GM10266 (cell line): ENCODE data around the gene MYO7B.

ENCODE experiments used
- DNase-seq: peaks from one replicate; pipeline ENCODE4 v3.0.0; 2012; ENCODE audit errors: extremely low spot score
- TF ChIP-seq, protein P1 (sequence below): IDR thresholded peaks from 2 replicates; pipeline ENCODE4 v1.5.1; 2012; ENCODE audit warnings: mild to moderate bottlenecking, low read depth; ENCODE audit not compliant: control insufficient read depth, insufficient read depth; ENCODE audit errors: missing control alignments

The MYO7B gene

DNA sequence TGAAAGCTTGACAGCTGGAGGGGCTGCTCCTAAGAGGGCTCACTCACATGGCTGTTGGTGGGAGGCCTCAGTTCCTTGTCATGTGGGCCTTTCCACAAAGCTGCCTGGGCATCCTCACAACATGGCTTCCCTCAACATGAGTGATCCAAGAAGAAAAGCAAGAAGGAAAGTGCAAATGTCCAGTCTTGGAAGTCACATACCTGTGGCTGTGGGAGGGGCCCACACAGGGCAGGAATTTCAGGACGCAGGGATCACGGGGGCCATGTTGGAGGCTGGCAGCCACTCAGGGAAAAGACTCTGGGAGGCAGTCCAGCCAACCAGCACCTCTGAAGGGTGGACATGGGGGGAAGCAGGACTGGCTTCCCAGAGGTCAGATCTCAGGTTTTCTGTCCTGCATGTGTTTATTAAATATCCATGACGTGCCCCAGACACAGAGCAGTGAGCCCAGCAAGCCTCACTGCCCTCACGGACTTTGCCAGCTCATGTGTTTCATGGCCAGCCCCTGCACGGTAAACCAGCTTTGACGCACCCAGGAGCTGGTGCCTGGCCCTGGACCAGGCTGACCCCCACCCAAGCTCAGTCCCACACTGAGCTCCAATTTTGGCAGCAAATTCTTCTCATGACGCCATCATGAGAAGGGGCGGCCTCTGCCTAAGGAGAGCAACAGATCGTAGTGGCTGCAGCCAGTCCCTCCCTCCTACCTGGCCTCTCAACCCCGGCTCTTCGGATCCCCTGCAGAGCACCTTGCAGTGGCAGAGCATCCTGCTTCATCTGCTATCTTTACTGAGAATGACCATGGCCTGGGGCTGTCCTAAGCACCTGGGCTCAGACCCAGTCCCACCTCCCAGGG is 75.8 kb downstream of the MYO7B start:
- TF ChIP-seq, protein P1, sequence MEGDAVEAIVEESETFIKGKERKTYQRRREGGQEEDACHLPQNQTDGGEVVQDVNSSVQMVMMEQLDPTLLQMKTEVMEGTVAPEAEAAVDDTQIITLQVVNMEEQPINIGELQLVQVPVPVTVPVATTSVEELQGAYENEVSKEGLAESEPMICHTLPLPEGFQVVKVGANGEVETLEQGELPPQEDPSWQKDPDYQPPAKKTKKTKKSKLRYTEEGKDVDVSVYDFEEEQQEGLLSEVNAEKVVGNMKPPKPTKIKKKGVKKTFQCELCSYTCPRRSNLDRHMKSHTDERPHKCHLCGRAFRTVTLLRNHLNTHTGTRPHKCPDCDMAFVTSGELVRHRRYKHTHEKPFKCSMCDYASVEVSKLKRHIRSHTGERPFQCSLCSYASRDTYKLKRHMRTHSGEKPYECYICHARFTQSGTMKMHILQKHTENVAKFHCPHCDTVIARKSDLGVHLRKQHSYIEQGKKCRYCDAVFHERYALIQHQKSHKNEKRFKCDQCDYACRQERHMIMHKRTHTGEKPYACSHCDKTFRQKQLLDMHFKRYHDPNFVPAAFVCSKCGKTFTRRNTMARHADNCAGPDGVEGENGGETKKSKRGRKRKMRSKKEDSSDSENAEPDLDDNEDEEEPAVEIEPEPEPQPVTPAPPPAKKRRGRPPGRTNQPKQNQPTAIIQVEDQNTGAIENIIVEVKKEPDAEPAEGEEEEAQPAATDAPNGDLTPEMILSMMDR = no peak
- no peak for DNase-seq

DNA sequence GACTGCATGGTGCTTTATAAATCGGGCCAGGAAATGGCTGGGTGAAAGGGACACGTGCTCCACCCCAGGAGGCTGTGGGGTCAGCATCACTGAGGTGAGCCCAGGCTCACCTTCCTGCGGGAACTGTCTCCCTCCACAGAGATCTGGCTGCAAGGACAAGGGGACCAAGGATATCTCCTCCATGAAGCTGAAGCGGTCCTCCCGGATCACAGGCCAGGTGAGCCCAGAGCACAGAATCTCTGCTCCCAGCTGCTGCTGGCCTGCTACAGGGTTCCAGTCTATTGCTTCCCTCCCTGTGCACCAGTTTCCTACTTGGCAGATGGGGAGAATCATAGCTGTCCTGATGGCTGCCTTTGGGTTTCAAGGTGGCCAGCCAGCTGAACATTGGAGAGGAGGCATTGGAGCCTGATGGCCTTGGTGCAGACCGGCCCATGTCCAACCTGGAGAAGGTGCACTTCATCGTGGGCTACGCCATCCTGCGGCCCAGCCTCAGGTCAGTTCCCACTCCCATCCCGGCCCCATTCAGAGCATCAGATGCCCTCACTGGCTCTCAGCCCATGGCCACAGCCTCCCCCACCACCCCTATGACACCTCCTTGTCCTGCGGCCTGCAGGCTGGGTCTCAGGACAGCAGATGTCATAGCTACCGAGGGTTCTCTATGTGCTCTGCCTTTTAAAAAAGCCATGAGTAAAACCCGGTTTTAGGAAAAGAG is 76.8 kb downstream of the MYO7B start:
- TF ChIP-seq, protein P1 = no peak
- DNase-seq = no peak

DNA sequence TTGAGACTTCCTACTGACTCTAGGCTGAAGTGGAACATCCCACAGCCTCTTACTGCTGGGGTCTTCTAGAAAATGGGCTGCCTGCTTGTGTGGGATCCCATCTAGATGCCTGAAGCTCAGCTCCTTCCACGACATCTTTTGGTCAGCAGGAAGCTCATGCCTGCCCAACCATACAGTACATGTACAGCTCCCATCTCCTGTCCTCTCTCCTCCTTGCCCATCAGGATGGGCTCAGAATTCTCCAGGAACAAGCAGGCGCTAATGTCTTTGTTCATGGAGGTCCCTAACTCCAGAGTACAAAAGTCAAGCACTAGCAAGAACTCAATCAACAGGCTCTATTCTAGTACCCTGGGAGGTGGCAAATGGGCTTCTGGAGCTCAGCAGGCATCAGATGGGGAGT is 78.8 kb downstream of the MYO7B start:
- TF ChIP-seq, protein P1 = no peak
- DNase-seq = no peak

DNA sequence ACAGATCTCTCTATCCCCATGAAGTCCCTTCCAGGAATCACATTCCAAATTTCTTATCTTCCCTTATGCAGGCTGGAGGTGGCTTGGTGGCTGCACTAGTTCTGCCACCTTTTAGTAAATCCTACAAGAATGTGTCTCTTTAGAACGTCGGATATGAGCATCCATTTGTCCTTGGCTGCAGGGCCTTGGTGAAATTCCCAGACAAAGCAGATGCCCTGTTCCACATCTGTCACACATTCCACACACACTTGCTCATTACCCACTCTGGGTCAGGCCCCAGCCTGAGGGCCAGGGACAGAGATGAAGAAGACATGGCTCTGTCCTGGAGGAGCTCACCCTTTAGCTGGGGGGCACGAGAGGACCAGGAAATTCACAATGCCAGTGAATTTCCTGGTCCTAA is 79.2 kb downstream of the MYO7B start:
- DNase-seq = no peak

DNA sequence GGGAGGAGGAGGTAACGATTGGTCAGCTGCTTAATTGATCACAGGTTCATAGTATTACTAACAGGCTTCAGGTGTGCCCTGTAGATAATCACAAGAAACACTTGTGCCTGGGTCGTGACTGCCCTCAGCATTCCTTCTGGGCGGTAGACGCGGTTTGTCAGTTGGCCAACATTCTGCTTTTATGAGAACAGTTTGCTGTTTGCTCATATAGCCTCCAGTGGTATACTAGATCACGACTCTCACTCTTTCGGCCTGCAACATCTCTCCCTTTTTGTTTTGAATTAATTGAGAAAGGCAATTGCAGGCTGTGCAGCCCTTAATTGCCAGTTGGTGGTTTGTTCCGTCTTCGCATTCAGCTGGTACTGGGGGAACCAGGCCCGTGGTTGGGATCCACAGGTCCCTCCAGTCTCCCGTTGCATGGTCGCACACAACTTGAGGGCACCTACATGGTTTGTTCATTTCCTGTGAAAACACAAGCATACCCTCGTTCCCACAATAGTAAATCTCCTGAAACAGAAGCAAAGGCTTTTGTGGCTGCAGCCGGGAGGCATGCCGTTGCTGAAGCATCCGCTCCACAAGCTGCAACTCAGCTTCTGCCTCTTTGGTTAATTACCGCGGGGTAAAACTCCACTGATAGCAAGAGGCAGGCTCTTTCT is 80.2 kb downstream of the MYO7B start:
- TF ChIP-seq, protein P1 = no peak
- no peak for DNase-seq

More for the DNA sequence above, 79.2 kb downstream of the MYO7B start:
- TF ChIP-seq, protein P1 = no peak

DNA sequence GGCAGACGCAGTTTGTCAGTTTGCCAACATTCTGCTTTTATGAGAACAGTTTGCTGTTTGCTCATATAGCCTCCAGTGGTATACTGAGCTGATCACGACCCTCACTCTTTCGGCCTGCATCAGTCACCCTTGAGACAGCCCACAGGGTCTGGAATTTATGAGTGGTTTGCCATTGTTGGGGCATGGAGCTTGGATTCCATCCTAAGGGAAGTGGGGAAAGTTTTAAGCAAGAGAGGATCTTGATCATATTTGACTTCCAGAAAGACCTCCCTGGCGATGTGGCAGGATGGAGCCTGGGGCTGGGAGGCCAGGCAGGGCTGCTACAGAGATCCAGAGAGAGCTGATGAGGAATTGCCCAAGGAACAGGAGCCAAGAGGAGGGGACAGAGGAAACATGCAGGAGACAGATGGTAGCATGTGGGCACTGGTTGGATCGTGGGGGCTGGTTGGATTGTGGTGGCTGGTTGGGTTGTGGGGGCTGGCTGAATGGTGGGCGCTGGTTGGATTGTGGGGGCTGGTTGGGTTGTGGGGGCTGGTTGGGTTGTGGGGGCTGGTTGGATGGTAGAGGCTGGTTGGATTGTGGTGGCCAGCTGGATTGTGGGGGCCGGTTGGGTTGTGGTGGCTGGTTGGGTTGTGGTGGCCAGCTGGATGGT is 83.2 kb downstream of the MYO7B start:
- no peak for DNase-seq
- TF ChIP-seq, protein P1 = no peak
